HG02763 (cell line): Measurements from ENCODE around the gene PARD3B.

ENCODE experiments used
- ATAC-seq: cut with Tn5 transposase; IDR thresholded peaks from one replicate; pipeline ENCODE4 v1.9.1; 2021; ENCODE audit warnings: mild to moderate bottlenecking, moderate library complexity; ENCODE audit not compliant: unreplicated experiment

Gene PARD3B

GRCh38 chr2:205288686-205289085 is 743.4 kb downstream of the PARD3B start:
- no peak for ATAC-seq

- no peak for ATAC-seq
Measured at GRCh38 chr2:205290299-205290698, 745.0 kb downstream of the PARD3B start.

- no peak for ATAC-seq
Measured at GRCh38 chr2:205292665-205293295, 747.5 kb downstream of the PARD3B start.

- no peak for ATAC-seq
Measured at GRCh38 chr2:205293559-205293958, 748.3 kb downstream of the PARD3B start.

- no peak for ATAC-seq
Measured at GRCh38 chr2:205296959-205297358, 751.7 kb downstream of the PARD3B start.

GRCh38 chr2:205297368-205297767 is 752.1 kb downstream of the PARD3B start:
- no peak for ATAC-seq

GRCh38 chr2:205297846-205298245 is 752.6 kb downstream of the PARD3B start:
- ATAC-seq = no peak

- no peak for ATAC-seq
Measured at GRCh38 chr2:205311201-205311600, 765.9 kb downstream of the PARD3B start.

- ATAC-seq = no peak
Measured at GRCh38 chr2:205321231-205321630, 776.0 kb downstream of the PARD3B start.

GRCh38 chr2:205323929-205324328 is 778.7 kb downstream of the PARD3B start:
- ATAC-seq = no peak

- ATAC-seq = no peak
Measured at GRCh38 chr2:205324355-205324754, 779.1 kb downstream of the PARD3B start.

- no peak for ATAC-seq
Measured at GRCh38 chr2:205333351-205333750, 788.1 kb downstream of the PARD3B start.

GRCh38 chr2:205337274-205337673 is 792.0 kb downstream of the PARD3B start:
- ATAC-seq = no peak

GRCh38 chr2:205338156-205338555 is 792.9 kb downstream of the PARD3B start:
- no peak for ATAC-seq

GRCh38 chr2:205343103-205343502 is 797.8 kb downstream of the PARD3B start:
- ATAC-seq = no peak

GRCh38 chr2:205346649-205347048 is 801.4 kb downstream of the PARD3B start:
- no peak for ATAC-seq

- no peak for ATAC-seq
Measured at GRCh38 chr2:205347899-205348298, 802.6 kb downstream of the PARD3B start.

GRCh38 chr2:205352094-205352493 is 806.8 kb downstream of the PARD3B start:
- no peak for ATAC-seq

- no peak for ATAC-seq
Measured at GRCh38 chr2:205352593-205352992, 807.3 kb downstream of the PARD3B start.

GRCh38 chr2:205357732-205358131 is 812.5 kb downstream of the PARD3B start:
- ATAC-seq = no peak

GRCh38 chr2:205358351-205358815 is 813.1 kb downstream of the PARD3B start:
- ATAC-seq = no peak

GRCh38 chr2:205361272-205361671 is 816.0 kb downstream of the PARD3B start:
- ATAC-seq = no peak

GRCh38 chr2:205361970-205362369 is 816.7 kb downstream of the PARD3B start:
- no peak for ATAC-seq
